GM18508 (cell line): ENCODE data around the gene NTF4.

Source experiments
- ATAC-seq: cut with Tn5 transposase; IDR thresholded peaks from one replicate; pipeline ENCODE4 v1.9.1; 2021; ENCODE audit warnings: moderate number of reproducible peaks; ENCODE audit not compliant: insufficient read depth, unreplicated experiment

Gene NTF4

GRCh38 chr19:49064768-49065611 is at the start of gene NTF4:
NTF4 (minus strand) TSS chr19:49064818; CDS start chr19:49061997, 2,821 bp downstream.
- no peak for ATAC-seq

DNA sequence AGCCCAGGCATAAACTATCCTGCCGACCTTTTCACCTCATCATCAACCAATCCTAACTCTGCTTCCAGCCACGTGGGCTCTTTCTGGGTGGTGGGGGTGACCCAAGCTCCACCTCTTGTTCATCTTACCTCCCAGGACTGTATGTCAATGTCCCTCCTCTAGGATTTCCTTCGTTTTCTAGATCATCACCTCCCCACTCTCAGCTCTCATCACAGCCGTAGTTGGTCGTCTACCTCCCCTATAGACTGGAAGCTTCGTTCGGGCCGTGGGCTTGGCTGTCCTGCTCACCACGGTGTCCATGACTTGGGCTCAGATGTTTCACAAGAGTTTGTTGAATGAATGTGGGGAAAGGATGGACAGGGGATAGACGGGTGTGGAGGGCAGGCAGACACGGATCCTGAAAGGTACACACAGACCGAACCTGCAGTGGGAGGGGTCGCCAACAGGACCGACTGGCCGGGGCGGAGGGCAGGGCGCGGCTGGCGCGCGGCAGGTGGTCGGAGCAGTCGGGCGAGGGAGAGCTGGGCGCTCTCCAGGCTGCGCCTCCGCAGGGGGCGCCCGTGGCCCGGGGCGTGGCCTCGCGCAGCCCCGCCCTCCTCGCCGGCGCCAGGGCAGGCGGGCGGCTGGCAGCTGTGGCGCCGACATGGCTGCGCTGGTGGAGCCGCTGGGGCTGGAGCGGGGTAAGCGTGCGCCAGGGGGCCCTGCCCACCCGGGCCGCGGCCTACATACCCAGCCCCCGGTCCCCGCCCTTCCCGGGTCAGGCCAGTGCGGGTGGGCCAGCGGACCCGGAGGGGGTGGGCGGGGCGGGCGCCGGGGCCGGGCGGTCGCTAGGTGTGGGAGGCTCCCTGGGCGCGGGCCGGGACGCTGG is 49.4 kb upstream of the NTF4 start, which contains the start of gene LIN7B:
LIN7B (plus strand) TSS at position 609 of the 868 bp plus-strand sequence; CDS start at position 644, 35 bp downstream.
- ATAC-seq = no peak

- ATAC-seq = no peak
Measured at GRCh38 chr19:49111218-49111998, 46.8 kb upstream of the NTF4 start.

GRCh38 chr19:49110567-49110966 is 45.9 kb upstream of the NTF4 start:
- ATAC-seq = no peak

DNA sequence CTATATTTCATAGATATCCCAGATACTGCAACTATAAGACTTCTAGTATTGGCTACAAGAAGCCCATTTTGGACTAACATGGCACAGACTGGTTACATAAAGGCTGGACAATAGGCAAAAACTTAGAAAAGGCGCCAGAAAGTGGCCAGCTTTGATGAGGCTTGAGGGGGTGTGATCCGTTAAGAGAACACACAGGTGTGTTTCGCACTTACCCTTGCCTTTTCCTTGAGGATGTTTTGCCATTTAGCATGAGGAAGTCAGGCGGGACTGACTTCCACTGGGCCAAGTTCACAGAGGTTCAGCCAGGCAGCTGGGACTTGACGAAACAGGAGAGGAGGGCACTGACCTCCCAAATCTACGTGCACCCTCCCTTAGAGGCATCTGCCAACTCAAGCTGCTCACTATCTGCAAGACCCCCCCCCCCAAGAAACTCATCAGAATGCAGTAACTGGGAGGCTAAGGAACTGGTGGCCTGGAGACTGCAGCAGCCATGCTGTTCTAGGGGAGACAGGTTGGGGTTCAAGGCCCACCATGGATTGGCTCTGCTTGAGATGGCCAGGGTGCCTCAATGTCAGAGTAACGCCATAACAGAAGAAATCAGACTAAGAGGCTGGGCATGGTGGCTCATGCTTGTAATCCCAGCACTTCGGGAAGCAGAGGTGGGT is 45.1 kb upstream of the NTF4 start:
- no peak for ATAC-seq

DNA sequence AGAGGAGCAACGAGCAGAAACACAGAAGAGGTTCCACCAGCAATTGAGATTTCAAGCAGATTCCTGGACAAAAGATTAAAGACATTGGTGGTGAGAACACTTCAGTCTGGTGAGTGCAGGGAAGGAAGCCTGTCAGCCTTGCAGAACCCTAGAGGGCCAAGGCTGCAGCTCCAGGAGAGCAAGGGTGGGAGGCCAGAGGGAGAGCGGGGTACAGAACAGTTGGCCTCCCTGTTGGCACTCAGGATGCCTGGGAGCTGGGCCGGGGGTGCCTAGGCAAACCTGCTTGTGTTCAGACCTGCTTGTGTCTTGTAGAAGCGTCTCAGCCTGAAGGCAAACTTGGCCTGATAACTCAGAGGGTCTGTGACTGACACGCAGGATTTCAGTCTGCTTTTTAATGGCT is 44.4 kb upstream of the NTF4 start:
- no peak for ATAC-seq

DNA sequence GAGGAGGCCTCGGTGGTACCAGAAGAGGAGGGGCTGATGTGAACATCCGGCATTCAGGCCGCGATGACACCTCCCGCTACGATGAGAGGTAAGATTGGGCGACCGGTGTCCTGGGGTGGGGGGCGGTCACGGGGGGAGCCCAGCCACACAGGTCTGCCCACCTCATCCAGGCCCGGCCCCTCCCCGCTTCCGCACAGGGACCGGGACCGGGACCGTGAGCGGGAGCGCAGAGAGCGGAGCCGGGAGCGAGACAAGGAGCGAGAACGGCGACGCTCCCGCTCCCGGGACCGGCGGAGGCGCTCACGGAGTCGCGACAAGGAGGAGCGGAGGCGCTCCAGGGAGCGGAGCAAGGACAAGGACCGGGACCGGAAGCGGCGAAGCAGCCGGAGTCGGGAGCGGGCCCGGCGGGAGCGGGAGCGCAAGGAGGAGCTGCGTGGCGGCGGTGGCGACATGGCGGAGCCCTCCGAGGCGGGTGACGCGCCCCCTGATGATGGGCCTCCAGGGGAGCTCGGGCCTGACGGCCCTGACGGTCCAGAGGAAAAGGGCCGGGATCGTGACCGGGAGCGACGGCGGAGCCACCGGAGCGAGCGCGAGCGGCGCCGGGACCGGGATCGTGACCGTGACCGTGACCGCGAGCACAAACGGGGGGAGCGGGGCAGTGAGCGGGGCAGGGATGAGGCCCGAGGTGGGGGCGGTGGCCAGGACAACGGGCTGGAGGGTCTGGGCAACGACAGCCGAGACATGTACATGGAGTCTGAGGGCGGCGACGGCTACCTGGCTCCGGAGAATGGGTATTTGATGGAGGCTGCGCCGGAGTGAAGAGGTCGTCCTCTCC is 43.2 kb upstream of the NTF4 start:
- no peak for ATAC-seq

DNA sequence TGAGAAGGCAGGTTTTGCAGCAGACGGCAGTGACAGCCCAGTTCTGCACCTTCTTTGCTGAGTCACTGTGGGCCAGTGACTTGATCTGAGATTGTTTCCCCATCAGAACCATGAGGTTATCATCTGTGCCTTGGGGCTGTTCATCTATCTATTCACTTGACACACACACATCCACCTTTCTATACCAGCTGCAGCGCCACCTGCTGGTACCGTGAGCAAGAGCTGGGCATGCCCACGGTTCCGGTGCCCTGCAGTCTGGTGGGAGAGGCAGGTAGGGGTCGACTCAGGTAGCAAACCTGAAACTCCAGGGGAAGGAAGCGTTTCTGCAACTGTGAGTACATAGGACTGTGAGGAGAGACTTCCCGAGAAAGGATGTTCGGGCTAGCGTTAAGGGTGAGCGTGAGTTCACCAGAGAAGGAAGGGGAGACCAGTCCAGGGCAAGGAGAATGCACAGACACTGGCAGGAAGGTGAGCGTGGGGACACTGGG is 42.1 kb upstream of the NTF4 start:
- ATAC-seq = no peak

GRCh38 chr19:49104229-49104864 is 39.7 kb upstream of the NTF4 start:
- ATAC-seq = no peak

DNA sequence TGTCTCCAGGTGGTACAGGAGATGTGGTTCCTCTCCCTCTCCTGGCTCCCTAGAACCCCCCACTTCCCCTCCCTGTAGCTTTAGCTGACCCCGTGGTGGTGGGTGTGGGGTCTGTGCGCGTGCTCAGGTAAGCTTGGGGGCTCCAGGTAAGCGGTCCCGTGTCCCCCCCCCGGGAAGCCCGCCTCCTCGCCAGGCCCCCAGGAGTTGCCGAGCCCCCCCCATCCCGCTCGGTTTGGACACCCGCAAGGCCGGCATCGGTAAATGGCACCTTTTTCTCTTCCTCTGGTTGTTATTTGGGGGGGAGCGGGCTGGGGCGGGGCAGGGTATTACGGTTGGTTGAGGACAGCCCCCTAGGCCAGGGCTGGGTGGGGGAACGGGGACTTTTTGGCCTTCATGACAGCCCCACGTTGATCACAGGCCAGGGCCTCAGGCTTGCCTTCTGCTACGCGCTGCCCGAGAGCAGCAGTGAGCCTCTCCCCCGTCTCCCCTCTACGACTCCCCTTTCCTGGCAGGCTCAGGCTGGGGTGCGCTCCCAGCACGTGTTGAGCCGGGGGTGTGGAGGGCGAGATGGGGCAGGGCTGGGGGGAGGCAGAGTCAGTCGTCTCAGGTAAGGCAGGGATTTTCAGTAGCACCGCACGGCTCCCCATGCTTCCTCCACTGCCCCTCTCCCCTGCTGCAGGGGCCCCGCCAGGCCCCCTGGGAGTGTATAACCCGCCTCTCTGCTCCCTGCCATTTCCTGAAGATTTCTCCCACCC is 38.9 kb upstream of the NTF4 start:
- no peak for ATAC-seq

GRCh38 chr19:49102303-49102702 is 37.7 kb upstream of the NTF4 start:
- no peak for ATAC-seq

- ATAC-seq = no peak
Measured at GRCh38 chr19:49101160-49101559, 36.5 kb upstream of the NTF4 start.

DNA sequence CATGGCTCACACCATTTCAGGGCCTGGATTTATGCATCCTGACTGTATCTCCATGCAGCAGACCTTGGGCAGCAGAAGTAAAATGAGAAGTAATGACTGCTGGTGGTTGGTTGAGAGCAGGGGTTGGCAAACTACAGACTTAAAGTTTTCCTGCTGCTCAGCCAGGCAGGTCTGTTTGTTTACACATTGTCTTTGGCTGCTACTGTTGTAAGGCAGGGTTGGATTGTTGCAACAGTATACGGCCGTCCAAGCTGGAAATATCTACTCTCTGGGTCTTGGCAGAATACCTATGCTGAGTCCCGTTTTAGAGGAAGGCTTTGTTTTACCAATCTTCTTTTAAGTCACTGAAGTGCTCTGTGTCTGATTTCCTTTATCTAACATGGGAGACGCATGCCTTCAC is 34.2 kb upstream of the NTF4 start:
- ATAC-seq = no peak

- no peak for ATAC-seq
Measured at GRCh38 chr19:49097453-49098288, 33.1 kb upstream of the NTF4 start.

- no peak for ATAC-seq
Measured at GRCh38 chr19:49094505-49095482, 30.2 kb upstream of the NTF4 start.

- ATAC-seq = no peak
Measured at GRCh38 chr19:49092686-49093085, 28.1 kb upstream of the NTF4 start.
